Pons (tissue), 1 donor: ENCODE results near the gene PMEPA1.
A peak's percentile ranks its signal among the peaks of the same experiment; 100 is the strongest.

Experiments
- DNase-seq: peaks from one replicate; pipeline ENCODE4 v3.0.0-alpha.2; 2016; ENCODE audit warnings: low spot score

Gene PMEPA1

DNA sequence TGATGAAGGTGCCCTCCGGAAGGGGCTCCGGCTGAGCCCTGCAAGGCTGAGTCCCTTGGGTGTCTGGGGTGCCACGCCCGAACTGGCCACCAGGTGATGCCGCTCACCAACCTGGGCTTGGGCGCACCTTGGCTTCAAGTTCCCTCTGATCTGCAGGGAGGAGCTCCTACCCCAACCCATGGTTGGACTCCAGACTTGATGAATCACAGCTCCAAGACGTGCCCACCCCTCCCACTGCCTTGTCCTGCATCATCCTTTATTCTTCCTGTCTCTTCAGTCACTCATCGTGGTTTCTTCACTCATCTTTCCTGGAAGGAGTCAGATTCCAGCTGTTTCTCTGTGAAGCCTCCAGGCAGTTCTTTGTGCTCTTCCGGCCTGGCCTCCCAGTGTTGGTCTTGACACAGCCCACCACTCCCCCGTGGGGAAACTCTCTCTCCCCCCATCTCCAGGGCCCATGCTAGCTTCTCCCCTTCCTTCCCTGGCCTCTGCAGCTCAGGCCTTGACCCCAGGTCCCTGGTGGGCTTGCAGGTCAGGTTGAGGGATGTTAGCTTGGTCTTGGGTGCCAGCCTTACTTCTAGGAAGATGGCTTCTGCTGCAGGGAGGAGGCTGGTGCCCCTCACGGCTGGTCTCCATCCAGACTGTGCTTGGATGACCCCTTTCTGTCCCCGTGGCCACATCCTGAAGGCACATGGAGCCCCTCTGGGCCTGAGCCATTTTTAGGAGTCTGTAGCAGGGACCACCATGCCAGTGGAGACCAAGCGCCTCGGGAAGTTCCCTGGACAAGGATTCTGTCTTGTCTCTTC, 87.0 kb downstream of the PMEPA1 start:
- no peak for DNase-seq

DNA sequence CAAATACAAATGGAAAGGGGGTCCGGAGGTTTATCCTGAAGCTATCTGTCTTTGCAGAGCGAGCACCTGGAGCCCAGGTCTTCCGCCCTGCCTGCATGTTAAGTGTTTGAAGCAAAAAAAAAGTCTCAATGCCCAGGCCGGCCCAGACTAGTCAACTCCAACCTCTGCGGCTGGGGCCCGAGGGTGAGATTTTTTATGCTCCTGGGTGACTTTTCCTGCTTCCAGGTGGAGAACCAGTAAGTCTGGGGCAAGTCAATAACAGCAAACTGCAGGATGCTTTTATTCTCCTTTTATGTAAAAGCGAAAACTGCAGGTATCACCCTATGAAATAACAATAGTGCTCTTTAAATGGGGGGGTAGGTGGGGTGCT, 87.6 kb downstream of the PMEPA1 start:
- no peak for DNase-seq

DNA sequence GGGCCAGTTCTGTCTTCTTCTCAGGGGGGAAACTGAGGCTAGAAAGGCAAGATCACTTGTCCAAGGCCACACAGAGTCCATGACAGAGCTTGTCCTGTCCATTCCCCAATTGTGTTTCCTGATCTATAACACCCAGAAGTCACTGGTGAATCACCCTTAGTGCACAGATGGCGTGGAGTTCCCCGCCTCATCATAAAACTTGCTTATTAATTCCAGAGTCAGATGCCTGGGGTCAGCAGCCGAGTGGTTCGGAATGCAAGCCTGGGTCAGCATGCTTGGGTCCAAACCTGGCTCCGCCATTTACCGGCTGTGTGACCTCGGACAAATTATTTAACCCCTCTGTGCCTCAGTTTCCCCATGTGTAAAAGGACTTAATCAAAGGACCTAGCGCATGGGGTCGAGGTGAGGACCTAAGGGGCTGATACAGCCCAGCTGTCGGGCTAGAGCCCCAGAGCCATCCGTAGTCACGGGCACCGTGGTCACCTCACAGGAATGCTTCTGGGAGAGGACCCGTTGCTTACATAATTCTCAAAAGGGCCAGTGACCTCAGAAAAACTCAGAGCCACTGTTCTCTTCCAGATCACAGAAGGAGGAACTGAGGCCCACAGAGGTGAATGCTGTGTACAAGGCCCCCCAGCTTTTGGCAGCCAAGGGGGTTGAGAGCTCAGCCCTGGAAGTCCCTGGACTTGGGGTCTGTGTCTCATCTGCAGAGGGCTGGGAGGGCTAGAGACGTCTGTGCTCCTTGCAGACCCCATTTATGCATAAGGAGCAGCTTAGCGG, 88.2 kb downstream of the PMEPA1 start:
- no peak for DNase-seq

DNA sequence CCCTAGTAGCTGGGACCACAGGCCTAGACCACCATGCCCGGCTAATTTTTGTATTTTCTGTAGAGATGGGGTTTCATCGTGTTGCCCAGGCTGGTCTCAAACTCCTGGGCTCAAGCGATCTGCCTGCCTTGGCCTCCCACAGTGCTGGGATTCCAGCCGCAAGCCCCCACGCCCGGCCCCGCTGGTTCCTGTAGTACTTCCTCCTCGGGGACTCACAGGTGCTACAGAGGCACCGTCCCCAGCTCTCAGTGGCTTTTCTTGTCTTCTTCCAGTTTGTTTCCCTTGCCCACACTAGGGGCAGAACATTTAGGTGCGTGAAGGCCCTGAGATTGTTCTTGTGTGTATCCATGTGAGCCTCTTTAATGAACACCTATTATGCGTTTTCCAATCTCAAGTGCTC, 88.8 kb downstream of the PMEPA1 start:
- DNase-seq, result no peak

DNA sequence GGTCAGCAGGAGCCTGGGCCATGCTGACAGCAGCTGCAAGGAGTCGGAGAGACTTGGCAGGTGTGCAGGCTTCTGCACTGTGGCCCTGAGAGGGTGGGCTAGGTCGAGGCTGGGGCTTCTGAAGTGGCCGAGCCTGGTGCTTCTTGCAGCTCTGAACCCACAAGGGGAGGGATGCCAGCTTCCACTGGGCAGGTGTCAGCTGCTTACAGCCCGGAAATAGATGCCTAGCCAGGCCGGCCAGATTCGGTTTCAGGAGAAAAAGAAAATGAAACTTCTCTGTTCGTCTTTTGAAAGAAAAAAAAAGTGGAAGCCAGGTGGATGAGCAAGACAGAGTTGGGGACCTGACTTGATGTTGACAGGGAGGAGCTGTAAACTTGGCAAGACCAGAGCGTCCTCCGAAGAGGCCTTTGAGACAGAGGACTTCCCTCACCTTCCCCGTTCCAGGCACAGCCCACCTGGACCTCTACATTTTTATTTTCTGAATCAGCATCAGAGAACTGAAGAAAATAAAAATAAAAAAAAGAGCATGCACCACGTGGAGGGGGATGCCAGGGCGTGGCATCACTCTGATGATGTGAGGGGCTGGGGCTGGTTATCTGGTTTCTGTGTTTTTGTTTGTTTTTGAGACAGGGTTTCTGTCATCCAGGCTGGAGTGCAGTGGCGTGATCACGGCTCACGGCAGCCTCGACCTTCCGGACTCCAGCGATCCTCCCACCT, 89.4 kb downstream of the PMEPA1 start, which contains the start of gene ZBP1:
Gene ZBP1, minus strand, starts transcription at position 153 of the 717 bp plus-strand sequence. Its CDS starts 131 bp downstream, at position 22.
- DNase-seq, result no peak

DNA sequence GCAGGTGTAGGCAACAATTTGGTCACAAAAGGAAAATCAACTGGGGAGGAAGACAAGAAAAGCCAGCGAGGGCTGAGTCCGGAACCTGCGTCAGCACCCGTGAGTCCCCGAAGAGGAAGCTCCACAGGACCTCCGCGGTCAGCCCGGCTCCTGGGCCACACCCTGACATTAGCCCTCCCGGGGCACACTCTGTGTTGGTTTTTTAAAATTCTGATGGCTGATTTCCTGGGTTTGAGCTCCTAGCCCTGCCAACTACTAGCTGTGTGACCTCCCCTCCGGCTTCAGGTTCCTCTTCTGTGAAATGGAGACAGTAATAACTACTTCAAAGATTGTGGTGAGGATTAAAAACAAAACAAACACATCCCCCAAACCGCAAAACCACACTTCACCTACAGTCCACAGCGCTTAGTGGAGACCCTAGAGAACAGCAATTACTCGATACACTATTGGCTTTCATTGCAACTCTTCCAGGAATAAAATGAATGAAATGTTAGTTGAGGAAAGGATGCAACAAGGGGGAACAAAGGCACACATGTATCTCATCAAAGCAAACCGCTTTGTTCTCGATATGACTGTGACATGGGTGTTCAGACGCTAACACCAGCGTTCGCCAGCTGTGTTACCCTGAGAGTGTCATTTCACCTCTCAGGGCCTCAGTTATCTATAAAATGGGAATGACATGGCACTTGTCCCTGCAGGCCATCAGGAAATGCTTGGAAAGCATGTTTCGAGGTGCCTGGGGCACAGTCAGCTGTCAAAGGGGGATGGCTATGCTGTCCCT, 90.6 kb downstream of the PMEPA1 start:
- DNase-seq, result peak; percentile 42

DNA sequence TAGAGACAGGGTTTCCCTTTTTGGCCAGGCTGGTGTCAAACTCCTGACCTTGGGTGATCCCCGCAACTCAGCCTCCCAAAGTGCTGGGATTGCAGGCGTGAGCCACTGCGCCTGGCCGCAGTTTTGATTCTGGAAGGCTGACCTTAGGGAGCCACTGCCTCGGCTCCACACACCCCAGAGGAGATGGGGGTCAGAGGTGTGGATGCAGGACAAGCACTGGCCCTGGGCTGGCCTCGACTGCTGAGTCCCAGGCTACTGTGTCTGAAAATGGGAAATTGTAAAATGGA, 91.1 kb downstream of the PMEPA1 start:
- DNase-seq, result no peak

DNA sequence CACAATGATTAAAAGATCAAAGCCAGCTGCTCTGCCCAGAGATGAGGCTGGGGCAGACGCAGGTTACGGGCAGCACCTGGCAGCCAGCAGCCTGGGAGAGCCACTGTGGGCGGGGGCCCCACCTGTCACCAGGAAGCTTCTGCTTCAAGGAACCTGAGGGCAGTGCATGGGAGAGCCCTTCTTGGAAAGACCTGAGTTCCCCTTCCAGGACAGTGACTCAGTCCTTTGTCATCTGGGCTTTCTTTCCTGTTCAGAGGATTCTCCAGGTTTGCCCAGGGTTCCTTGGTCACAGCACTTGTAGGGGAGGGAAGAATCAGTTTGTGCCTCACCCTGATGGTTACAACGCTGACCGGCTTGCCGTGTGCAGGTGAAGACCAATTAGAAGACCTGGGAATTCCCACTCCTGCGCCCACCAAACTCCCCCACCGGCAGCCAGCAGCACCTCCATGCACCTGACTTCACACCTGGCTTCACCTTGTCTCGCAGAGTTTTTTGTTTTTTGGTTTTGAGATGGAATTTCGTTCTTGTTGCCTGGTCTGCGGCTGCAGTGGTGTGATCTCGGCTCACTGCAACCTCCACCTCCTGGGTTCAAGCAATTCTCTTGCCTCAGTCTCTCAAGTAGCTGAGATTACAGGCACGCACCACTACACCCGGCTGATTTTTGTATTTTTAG, 91.6 kb downstream of the PMEPA1 start:
- DNase-seq, result no peak

DNA sequence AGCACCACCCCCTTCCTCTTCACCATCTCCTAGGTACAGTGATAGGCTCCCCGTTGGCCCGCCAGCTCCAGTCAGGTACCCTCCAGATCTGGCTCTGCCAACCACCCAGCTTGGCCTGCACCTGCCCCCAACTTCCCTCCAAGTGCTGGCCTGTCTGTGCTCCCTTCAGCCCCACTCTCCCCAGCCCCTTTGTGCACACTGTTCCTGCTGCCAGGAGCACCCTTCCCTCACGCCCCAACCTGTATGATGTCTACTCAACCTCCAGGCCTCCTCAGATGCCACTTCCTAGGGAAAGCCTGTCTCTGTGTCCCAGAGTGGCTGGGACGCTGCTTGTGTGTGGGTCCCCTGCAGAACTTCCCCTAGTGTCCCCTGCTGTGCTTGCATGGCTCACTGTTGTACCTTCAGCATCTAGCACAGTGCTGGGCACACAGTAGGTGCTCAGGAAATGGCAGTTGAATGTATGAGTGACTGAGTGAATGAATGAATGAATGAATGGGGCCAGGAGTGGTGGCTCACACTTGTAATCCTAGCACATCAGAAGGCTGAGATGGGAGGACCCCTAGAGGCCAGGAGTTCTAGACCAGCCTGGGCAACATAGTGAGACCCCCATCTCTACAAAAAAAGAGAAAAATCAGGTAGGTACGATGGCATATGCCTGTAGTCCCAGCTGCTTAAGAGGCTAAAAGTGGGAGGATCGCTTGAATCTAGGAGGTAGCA, 92.6 kb downstream of the PMEPA1 start:
- DNase-seq, result no peak

DNA sequence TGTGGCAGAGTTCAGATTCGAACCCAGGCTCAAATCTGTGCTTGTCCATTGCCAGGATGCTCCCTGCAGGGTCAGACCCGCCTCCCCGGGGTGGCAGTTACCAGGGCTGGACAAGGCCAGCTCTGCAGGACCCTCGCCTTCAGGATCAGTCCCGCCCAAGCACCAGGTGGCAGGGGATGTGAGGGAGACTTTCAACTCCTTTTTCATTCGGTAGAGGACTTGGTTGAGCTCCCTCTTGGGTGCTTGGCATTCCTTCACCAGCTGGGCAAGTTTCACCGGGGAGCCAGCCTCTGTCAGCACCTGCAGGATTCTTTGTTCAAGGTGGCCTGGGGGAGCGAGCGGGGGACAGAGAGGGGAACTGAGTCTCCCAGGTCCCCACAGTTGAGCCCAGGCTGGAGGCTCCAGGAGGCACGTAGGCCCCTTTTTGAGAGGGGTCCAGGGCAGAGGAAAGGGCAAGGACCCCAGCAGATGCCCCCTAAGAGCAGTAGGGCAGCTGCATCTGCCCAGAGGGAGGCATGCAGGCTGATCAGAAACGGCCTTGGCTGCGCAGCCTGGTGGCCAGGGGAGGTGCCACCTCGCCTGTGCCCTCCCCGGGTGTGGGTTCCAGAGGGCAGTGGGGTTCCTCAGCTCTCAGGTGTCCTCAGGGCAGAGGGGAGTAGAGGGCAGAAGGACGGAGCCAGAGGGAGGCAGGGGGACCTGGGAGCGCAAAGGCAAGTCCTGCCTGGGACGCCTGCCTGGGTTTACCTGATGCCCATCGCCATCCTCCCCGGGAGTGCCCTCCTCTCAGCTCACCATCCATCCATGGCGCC, 93.5 kb downstream of the PMEPA1 start:
- DNase-seq, result no peak

DNA sequence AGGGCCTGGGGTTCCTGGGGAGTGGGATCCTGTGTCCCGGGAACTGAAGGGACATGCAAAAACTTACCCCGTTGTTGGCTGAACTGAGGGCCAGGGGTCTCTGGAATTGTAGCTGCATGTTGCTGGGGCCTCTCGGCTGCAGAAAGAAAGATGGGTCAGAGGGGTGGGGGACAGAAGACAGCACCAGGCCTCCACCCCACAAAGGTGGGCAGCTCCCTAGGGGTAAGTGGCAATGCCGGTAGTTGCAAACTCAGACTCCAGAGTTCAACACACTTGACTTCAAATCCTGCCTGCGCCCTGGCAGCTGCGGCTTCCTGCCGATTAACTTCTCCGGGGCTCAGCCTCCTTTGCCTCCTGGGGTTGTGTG, 94.4 kb downstream of the PMEPA1 start:
- no peak for DNase-seq

DNA sequence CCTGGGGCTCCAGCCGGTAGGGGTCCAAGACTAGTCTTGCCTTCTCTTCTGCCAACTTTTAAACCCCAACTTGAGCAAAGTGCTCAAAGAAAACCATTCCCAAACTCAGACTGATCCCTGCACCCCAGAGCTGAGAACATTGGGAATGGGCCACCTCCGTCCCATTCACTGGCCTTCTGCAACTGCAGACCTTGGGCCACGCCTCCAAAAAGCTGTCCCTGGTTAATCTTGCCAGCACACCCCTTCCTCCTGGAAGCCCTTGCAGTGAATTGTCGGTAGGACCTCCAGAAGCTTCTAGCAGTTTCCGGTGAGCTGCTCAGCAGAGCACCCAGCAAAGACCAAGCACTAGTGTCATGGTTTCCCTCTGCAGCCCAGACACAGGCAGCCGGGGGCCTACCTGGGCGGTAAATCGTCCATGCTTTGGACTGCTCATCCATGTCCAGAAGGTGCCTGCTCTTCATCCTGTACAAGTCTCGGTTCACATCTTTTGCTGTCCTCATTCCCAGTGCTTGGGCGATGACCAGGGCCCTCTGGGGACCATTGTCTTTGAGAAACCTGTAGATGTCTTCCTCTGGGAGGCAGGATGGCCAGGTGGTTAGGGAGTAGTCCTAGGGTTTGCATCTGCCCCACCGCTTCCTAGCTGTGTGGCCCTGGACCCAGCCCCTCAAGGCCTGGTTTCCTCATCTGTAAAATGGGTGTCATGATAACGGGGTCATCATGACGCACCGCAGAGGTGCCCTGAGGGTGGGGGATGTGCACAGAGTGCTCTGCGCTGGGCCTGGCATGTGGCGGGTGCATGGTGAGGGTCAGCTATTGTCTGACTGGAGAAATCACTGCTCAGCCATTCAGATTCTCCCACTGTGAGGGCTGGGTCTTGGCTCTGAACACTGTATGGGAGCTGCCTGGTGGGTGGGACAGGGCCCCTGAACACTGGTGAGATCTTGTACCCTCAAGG, 95.0 kb downstream of the PMEPA1 start:
- no peak for DNase-seq

DNA sequence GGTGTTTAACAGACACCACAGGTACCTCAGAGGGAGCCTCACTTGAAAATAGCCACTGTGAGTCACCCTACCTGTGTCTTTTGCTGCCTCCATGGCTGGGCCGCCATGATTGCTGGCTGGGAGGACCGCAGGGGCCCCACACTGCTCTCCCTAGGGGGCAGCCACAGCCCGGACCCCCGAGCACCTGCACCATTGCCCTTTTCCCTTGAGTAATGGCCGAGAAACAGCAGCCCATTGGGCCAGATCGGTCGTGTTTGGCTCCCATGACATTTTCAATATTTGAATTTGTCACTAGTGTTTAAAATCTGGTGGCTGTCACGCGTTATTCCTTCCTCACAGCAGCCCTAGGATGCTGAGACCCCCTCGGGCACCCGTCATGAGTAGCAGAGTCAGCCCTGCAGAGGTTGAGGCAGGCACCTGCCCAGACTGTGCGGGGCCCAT, 96.3 kb downstream of the PMEPA1 start:
- DNase-seq, result no peak

DNA sequence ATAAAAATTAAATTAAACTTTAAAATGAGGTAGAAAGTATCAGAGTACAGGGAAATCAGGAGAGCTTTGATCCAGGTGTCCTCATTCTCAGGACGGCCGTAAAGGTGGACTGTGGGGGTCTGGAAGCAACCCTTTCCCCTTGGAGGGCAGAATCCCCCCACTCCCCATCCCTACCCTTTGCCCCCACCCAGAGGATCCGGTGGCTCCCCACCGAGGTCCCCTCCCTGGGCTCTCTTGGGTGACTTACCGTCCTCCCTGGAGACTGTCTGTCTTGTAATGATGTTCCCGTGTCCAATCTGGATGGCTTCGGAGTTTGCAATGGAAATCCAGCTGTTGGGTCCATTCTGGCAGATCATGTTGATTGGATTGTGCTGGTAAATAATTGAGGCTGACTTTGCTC, 96.9 kb downstream of the PMEPA1 start:
- no peak for DNase-seq

DNA sequence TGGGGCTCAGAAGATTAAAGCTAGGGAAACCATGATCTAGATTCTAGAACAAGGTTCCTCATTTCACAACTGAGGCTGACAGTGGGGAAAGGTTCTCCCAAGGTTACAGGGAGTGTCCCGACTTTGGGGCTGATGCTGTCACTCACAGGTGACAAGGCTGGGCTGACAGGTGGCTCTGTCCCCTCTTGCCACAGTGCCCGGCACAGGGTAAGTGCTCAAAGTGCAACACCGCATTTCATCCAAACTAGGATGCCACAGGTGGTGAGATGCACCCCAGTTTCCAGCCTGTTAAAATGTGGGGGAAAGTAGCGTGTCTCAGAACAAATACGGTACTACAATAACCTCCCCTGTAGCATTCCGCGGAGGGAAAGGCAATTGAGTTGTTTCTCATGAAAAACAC, 97.4 kb downstream of the PMEPA1 start:
- no peak for DNase-seq

DNA sequence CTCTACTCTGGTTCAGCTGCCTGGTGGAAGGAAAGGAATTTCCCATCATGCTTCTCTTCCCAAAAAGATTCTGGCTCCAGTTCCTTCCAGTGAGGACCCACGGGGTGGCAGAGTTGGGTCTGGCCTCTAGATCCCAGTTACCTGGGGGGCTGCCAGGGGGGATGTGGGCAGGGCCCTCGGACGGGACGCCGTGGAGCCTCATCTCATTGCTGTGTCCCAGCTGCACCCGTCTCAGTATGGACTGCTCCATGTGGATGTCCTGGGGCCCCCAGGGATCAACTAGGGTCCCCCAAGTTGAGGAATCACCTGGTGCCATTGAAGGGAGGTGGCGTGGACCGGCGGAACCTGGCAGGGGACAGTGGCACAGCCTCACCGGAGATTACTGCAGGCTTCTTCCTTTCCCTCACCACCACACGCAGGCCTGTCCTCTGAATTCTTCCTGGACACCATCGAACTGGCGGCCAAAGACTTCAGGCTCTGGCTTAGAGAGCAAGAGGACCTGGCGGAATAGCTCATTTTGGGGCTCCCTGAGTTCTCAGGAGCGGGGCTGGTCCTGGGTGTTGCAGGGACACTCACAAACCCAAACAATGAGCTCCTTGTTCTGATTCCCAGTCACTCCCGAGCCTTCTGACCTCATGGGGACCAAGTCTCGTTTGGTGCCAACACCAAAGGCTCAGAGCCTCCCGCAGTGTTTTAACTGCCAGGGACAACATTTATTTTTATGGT, 98.1 kb downstream of the PMEPA1 start:
- DNase-seq, result peak; percentile 73

DNA sequence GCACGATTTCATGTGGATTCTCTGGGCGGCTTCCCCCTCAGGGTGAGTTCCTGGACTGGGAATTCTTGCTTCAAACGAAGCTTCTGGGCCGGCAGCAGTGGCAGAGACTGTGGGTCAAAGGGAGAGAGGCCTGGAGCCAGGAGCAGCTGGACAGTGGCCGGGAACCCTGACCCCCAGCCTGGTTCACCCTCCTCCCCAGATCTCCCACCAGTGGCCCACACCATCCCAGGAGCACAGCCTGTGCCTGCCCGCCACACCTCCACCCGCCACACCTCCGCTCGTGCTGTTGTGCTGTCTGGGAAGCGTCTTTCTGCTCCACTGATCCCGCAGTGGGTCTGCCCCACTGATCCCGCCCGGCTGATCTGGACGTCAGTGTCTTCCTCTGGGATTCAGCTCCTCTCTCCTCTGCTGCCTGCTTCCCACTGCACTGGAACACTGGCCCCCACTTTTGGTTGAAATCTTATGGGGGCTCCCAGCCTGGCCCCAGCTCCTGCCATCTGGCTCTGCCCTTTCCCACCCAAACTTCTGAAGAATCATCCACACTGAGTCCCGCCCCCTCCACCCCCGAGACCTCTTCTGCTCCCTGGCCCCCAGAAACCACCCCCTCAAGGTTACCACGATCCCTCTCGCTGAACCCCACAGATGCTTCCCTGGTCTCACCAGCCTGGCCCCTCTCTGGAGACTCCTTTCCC, 99.4 kb downstream of the PMEPA1 start:
- no peak for DNase-seq

DNA sequence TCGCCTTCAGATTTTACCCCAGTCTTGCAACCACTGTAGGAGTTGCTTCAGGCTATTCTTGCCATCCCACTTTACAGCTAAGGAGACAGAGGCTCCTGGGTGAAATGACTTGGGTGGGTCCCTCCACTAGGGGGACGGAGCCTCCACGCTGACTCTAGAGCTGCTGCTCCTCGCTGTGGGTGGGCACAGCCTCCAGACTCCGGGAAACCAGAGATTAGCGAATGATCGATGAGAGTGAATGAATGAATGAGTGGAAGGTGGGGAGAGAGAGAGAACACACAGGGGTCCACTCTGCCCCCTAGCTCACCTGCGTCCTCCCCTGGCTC, 100.0 kb downstream of the PMEPA1 start:
- no peak for DNase-seq
